Naive thymus-derived CD8-positive, alpha-beta T cell (primary cell): ENCODE data around the gene ERC2. TPM values are rescaled to one million over a fixed set of nuclear protein-coding genes. Genes with fewer than 3 reads are reported as not detected.

ENCODE experiments used
- ATAC-seq, 2 donors: fragments of 150-1000 bp; cut with Tn5 transposase in 1 of 2; sonication (Bioruptor Pico), chemical (Tn5 transposase) in 1 of 2; 1 replicate in 1 of 2; 2 replicates in 1 of 2; pipeline ENCODE4 v1.10.0; 2021; ENCODE audit warnings: mild to moderate bottlenecking in 2 of 2, moderate library complexity in 2 of 2
- POLR2A ChIA-PET: fragments of 350-600 bp; sonication (Branson Sonifier 250); formaldehyde crosslinking; loops from one replicate; lab custom pipeline; 2021; ENCODE audit warnings: antibody characterized with exemption; lab: Charles Lee
- DNase-seq, 10 donors: peaks; one replicate each; pipeline versions ENCODE4 v3.0.0 to v3.0.0-alpha.2; 2020 to 2022
- H3K27ac Mint-ChIP-seq, 10 donors: one replicate each; pipeline ENCODE4 v1.8.0; 2020 to 2022; ENCODE audit warnings: mild to moderate bottlenecking in 10 of 10, mixed read lengths in 10 of 10, moderate library complexity in 4 of 10, inconsistent platforms in 1 of 10
- H3K27me3 Mint-ChIP-seq, 5 donors: one replicate each; pipeline ENCODE4 v1.8.0; 2021 to 2022; ENCODE audit warnings: mixed read lengths in 5 of 5
- H3K36me3 Mint-ChIP-seq, 3 donors: one replicate each; pipeline ENCODE4 v1.8.0; 2020 to 2022; ENCODE audit warnings: mixed read lengths in 3 of 3, mild to moderate bottlenecking in 2 of 3, inconsistent platforms in 1 of 3
- H3K4me1 Mint-ChIP-seq, 4 donors: one replicate each; pipeline ENCODE4 v1.8.0; 2021 to 2022; ENCODE audit warnings: mixed read lengths in 4 of 4
- H3K4me3 Mint-ChIP-seq, 10 donors: one replicate each; pipeline ENCODE4 v1.8.0; 2020 to 2022; ENCODE audit warnings: mild to moderate bottlenecking in 10 of 10, mixed read lengths in 10 of 10, moderate library complexity in 6 of 10, inconsistent platforms in 1 of 10
- H3K9me3 Mint-ChIP-seq, 9 donors: one replicate each; pipeline ENCODE4 v1.8.0; 2020 to 2022; ENCODE audit warnings: mixed read lengths in 9 of 9, mild to moderate bottlenecking in 3 of 9, inconsistent platforms in 1 of 9, moderate library complexity in 1 of 9
- polyA plus RNA-seq, 3 donors: library from polyadenylated mRNA; unstranded; fragments of 300-500 nt; fragmentation: Illumina TruSeq; gene quantifications; one replicate each; pipeline ENCODE4 v1.2.3, GENCODE V29; 2021
- total RNA-seq, 8 experiments: library from RNA in 2 of 8; stranded (reverse) in 2 of 8; gene quantifications; one replicate each; pipeline ENCODE4 v1.2.3 and lab custom pipeline; 2021 to 2026

The ERC2 gene
- total and polyA plus RNA-seq, 5 experiments from 2014 or later: 0.05 to 0.29 TPM; not detected in 3

- no peak overlapping the region for H3K4me3 Mint-ChIP-seq
- POLR2A ChIA-PET: no interaction called here
Measured at GRCh38 chr3:55955891-55956477, 512.3 kb downstream of the ERC2 start.

DNA sequence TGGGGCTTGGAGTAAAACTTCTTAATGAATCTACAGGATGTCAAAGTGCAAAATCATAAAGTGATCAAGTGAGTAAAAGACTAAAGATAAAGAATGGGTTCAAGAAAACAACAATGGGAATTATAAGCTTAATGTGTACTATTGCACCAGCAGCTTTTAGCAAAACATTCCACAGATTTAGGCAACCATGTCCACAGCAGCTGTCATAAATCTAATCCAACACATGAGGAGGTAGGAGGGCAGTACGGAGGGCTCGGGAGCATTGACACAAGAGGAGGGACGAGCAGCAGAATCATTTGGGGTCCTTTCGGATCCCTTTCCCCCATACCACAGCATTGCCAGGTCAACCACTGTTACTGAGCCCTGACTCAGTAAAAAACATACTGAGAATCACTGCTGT is 516.9 kb downstream of the ERC2 start:
- H3K27ac Mint-ChIP-seq: no peak overlapping the region
- ATAC-seq (no peak), DNase-seq (no peak)
- POLR2A ChIA-PET: no interaction called here
- no peaks in the 10 kb centered on the region for H3K4me1 Mint-ChIP-seq
- H3K9me3 Mint-ChIP-seq: peaks cover 0 to 7% (median 0%) of the 10 kb centered on the region in 9 donors
- H3K4me3 Mint-ChIP-seq: no peak overlapping the region
- H3K27me3 Mint-ChIP-seq: peaks cover 0 to 2% (median 0%) of the 10 kb centered on the region in 5 donors
- H3K36me3 Mint-ChIP-seq: no peaks in the 10 kb centered on the region

More at GRCh38 chr3:55955891-55956477, 512.3 kb downstream of the ERC2 start:
- no peak for ATAC-seq
- Mint-ChIP-seq H3K27me3 (peaks cover 0 to 5% (median 2%) of the 10 kb centered on the region in 5 donors), H3K9me3 (peaks cover 0 to 9% (median 0%) of the 10 kb centered on the region in 9 donors), H3K4me1 (no peaks in the 10 kb centered on the region), H3K27ac (no peak overlapping the region), H3K36me3 (no peaks in the 10 kb centered on the region)
- DNase-seq: no peak

GRCh38 chr3:55947406-55947805 is 520.9 kb downstream of the ERC2 start:
- peaks cover 0 to 6% (median 0%) of the 10 kb centered on the region in 5 donors for H3K27me3 Mint-ChIP-seq
- POLR2A ChIA-PET: no interaction called here
- no peak overlapping the region for H3K27ac Mint-ChIP-seq
- ATAC-seq (no peak), DNase-seq (no peak)
- H3K4me1 Mint-ChIP-seq: no peaks in the 10 kb centered on the region
- H3K9me3 Mint-ChIP-seq: peaks cover 0 to 10% (median 0%) of the 10 kb centered on the region in 9 donors
- H3K36me3 Mint-ChIP-seq: no peaks in the 10 kb centered on the region
- H3K4me3 Mint-ChIP-seq: no peak overlapping the region

GRCh38 chr3:55946574-55947160 is 521.6 kb downstream of the ERC2 start:
- Mint-ChIP-seq H3K27me3 (peaks cover 0 to 6% (median 0%) of the 10 kb centered on the region in 5 donors), H3K9me3 (peaks cover 0 to 10% (median 0%) of the 10 kb centered on the region in 9 donors), H3K4me1 (no peaks in the 10 kb centered on the region), H3K36me3 (no peaks in the 10 kb centered on the region), H3K4me3 (no peak overlapping the region), H3K27ac (no peak overlapping the region)
- POLR2A ChIA-PET: no interaction called here
- no peak for DNase-seq
- no peak for ATAC-seq

GRCh38 chr3:55942868-55943267 is 525.4 kb downstream of the ERC2 start:
- Mint-ChIP-seq H3K4me3 (no peak overlapping the region), H3K27ac (no peak overlapping the region), H3K36me3 (no peaks in the 10 kb centered on the region), H3K9me3 (peaks cover 0 to 10% (median 0%) of the 10 kb centered on the region in 9 donors), H3K27me3 (peaks cover 0 to 4% (median 0%) of the 10 kb centered on the region in 5 donors), H3K4me1 (no peaks in the 10 kb centered on the region)
- POLR2A ChIA-PET: no interaction called here
- ATAC-seq: no peak
- no peak for DNase-seq

DNA sequence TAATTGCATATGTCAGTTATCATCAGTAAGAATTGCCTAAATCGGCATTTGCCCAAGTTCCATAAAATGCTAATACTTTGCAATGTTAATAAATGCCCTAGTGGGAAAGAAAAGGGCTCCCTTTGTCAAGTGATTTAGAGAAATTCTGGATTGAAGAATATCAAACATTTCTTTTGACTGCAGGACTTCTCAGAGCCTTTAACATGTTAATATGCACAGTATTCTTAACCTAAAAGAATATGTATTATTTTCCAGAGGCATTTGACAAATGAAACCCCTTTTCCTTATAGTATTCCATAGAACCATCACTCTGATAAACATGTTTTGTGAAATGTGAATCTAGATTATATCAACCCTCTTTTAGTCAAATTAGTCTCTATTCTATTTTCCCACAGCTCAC is 529.0 kb downstream of the ERC2 start:
- Mint-ChIP-seq H3K36me3 (no peaks in the 10 kb centered on the region), H3K4me1 (no peaks in the 10 kb centered on the region), H3K27me3 (no peaks in the 10 kb centered on the region), H3K9me3 (peaks cover 0 to 2% (median 0%) of the 10 kb centered on the region in 9 donors), H3K4me3 (no peak overlapping the region), H3K27ac (no peak overlapping the region)
- DNase-seq: no peak
- POLR2A ChIA-PET: no interaction called here
- ATAC-seq: no peak

DNA sequence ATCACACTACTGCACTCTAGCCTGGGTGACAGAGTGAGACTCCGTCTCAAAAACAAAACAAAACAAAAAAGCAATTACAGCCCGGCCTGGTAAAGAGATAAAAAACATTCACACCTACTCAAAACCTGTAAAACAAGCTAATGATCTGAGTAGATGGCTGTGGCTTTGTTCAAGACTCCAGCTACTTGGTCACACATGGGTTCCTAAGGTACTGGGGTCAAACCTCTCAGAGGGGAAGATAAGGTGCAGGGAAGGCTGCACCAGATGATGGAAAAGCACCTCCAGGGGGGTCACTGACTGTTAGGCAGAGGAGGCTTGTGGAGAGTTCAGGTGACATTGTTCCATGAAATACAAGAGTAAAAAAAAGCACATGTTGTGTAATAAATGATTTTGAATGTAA is 531.0 kb downstream of the ERC2 start:
- ATAC-seq: no peak

DNA sequence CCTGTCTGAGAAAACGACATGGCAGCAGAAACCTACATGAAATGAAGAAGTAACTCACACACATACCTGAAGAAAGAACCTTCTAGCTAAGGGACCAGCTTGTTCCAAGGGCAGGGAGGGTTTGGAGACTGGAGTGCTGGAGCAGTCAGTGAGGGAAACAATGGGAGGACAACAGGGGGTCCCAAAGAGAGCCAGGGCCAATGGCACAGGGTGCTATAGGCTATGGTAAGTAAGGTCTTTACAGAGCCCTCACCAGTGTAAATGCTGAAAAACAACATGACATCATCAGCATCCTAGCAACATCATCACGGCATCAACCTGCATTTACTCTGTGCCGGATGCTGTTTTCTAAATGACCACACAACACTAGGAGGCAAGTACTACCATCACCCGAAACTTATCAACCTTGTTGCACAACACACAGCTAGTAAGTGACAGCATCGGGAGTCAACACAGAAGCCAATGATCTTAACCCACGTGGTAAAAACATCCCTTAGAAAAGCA is 531.7 kb downstream of the ERC2 start:
- Mint-ChIP-seq H3K9me3 (peaks cover 0 to 8% (median 0%) of the 10 kb centered on the region in 9 donors), H3K27me3 (no peaks in the 10 kb centered on the region), H3K27ac (no peak overlapping the region), H3K36me3 (no peaks in the 10 kb centered on the region), H3K4me1 (no peaks in the 10 kb centered on the region), H3K4me3 (no peak overlapping the region)
- POLR2A ChIA-PET: no interaction called here
- no peak for ATAC-seq
- no peak for DNase-seq

More for the DNA sequence above, 531.0 kb downstream of the ERC2 start:
- no peak for DNase-seq
- H3K4me3 Mint-ChIP-seq: no peak overlapping the region
- H3K36me3 Mint-ChIP-seq: no peaks in the 10 kb centered on the region
- no peaks in the 10 kb centered on the region for H3K4me1 Mint-ChIP-seq
- peaks cover 0 to 5% (median 0%) of the 10 kb centered on the region in 9 donors for H3K9me3 Mint-ChIP-seq
- H3K27me3 Mint-ChIP-seq: no peaks in the 10 kb centered on the region
- no peak overlapping the region for H3K27ac Mint-ChIP-seq
- POLR2A ChIA-PET: no interaction called here

- DNase-seq (no peak), ATAC-seq (no peak)
- Mint-ChIP-seq H3K27ac (no peak overlapping the region), H3K4me3 (no peak overlapping the region), H3K9me3 (peaks cover 0 to 8% (median 0%) of the 10 kb centered on the region in 9 donors), H3K4me1 (no peaks in the 10 kb centered on the region), H3K36me3 (no peaks in the 10 kb centered on the region), H3K27me3 (peaks cover 0 to 6% (median 0%) of the 10 kb centered on the region in 5 donors)
- POLR2A ChIA-PET: no interaction called here
Measured at GRCh38 chr3:55935241-55935640, 533.0 kb downstream of the ERC2 start.

- POLR2A ChIA-PET: no interaction called here
- no peak overlapping the region for H3K4me3 Mint-ChIP-seq
- ATAC-seq (no peak), DNase-seq (no peak)
- H3K27me3 Mint-ChIP-seq: peaks cover 0 to 6% (median 0%) of the 10 kb centered on the region in 5 donors
- H3K27ac Mint-ChIP-seq: no peak overlapping the region
- peaks cover 0 to 8% (median 0%) of the 10 kb centered on the region in 9 donors for H3K9me3 Mint-ChIP-seq
- no peaks in the 10 kb centered on the region for H3K4me1 Mint-ChIP-seq
- H3K36me3 Mint-ChIP-seq: no peaks in the 10 kb centered on the region
Measured at GRCh38 chr3:55934771-55935170, 533.5 kb downstream of the ERC2 start.

DNA sequence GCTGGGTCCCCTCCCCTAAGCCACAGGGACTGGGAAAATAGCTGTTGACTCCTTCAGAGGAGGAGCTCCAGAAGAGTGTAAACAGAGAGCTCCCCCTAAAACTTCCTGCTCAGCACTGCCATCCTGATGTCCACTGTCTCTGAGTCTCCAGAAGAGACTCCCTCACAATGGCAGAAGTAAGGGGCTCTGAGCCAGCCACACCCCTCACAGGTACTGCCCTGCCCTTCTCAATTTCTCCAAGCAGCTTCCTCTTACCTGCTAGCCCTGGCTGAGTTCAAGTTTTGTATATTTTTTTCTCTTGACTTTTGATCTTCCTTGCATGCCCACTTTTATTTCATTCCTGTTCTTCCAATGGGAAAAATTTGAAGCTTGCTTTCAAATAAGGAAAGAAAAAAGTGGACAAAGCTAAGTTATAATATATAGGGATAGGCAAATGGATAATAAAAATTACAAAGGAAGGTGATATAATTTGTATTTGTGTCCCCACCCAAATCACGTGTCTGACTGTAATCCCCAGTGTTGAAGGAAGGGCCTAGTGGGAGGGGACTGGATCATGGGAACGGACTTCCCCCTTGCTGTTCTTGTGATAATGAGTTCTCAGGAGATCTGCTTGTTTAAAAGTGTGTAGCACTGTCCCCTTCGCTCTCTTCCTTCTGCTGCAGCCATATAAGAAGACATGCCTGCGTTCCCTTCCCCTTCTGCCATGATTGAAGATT is 539.0 kb downstream of the ERC2 start:
- Mint-ChIP-seq H3K4me3 (no peak overlapping the region), H3K27me3 (peaks cover 2 to 12% (median 7%) of the 10 kb centered on the region in 5 donors), H3K27ac (no peak overlapping the region), H3K36me3 (no peaks in the 10 kb centered on the region), H3K9me3 (peaks cover 0 to 11% (median 3%) of the 10 kb centered on the region in 9 donors), H3K4me1 (no peaks in the 10 kb centered on the region)
- DNase-seq (no peak), ATAC-seq (no peak)
- POLR2A ChIA-PET: no interaction called here

DNA sequence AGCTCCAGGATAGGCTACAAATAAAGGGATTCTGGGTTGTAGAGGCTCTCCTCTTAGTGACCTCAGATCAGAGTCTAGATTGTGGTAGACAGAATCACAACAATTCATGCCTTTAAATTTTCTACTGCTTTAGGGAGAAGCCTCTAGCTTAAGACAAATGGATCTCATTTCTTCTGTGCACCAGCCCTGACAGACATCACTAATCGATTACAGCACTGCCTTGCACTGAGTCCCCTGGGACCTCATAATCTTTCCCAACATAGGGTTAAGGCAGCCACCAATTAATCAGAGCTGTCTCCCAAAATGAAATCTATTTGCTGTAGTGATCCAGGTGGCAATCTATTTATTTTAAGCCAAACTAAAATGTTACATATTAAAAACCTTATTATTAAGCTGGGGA is 544.6 kb downstream of the ERC2 start:
- Mint-ChIP-seq H3K9me3 (peaks cover 0 to 10% (median 0%) of the 10 kb centered on the region in 9 donors), H3K27ac (no peak overlapping the region), H3K36me3 (no peaks in the 10 kb centered on the region), H3K4me3 (no peak overlapping the region), H3K27me3 (peaks cover 0 to 8% (median 3%) of the 10 kb centered on the region in 5 donors), H3K4me1 (no peaks in the 10 kb centered on the region)
- POLR2A ChIA-PET: no interaction called here
- no peak for DNase-seq
- no peak for ATAC-seq

- Mint-ChIP-seq H3K27me3 (peaks cover 0 to 8% (median 0%) of the 10 kb centered on the region in 5 donors), H3K27ac (no peak overlapping the region), H3K36me3 (no peaks in the 10 kb centered on the region), H3K4me1 (no peaks in the 10 kb centered on the region), H3K9me3 (peaks cover 0 to 10% (median 0%) of the 10 kb centered on the region in 9 donors), H3K4me3 (no peak overlapping the region)
- POLR2A ChIA-PET: no interaction called here
- no peak for ATAC-seq
- DNase-seq: no peak
Measured at GRCh38 chr3:55923207-55923606, 545.1 kb downstream of the ERC2 start.
